ENCODE results near the gene TMEM132D.
A peak's percentile ranks its signal among the peaks of the same experiment; 100 is the strongest.

The TMEM132D gene

GRCh38 chr12:129873111-129873832 is 30.6 kb downstream of the TMEM132D start:
- no peak for DNase-seq

DNA sequence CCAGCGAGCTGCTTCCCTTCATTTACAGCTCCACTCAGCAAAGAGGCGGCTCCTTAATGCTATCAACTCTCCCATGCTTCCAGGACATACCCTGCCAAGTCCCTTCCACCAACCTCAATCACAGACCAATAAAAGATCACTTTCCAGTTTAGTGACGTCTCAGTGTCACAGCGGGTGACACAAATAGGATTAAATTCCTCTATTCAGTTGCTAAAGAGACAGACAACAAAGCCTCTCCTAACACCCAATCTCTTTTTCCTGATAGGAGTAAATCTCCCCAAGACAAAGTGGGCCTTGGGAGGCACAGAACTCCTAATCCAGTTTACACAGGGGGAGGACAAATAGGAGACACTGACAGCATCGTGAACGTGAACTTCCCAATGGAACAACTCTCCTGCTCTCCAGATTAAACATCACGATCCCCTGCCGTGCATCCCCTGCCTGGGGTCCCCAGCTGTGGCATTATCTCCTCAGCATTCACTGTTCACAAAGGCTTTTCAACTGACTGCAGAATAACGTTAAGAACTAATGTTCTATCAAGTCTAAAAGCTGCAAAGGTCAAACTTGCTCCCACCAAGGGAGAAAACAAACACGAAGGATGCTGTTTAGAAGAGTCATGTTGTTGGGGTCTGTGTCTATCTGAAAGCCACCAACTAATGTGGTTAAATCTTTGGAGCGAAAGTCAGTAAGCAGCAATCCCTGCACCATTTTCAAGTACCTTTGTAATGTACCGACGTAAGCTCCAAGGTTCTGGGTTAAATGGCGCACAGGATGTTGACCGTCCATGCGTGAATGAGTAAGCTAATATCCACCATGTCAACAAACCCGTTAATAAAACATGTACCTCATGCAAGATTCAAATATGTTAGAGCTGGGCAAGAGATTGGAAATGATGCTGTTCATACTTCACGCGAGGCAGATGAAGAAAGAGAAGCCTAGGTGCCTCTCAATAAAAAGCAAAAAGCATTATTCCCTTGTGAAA is 31.5 kb downstream of the TMEM132D start:
- no peak for DNase-seq

DNA sequence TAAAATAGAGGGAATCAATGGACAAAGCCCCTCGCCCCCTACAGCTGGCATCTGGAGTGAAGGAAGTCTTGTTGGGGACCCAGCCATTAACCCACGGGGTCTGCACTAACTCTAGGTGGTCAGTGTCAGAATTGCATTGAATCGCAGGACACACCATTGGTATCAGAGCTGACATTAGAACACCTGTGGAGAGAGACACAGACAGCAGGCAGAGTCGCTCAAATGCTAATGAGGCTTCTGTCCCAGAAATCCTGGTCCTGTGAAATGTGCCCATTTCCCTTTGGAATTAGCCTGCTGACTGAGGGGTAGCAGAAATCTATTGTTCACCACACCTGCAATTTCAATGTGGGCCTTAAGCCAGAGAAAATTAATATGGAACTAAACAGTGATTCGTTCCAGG is 33.0 kb downstream of the TMEM132D start:
- no peak for DNase-seq

GRCh38 chr12:129870136-129870535 is 33.7 kb downstream of the TMEM132D start:
- DNase-seq: no peak

DNA sequence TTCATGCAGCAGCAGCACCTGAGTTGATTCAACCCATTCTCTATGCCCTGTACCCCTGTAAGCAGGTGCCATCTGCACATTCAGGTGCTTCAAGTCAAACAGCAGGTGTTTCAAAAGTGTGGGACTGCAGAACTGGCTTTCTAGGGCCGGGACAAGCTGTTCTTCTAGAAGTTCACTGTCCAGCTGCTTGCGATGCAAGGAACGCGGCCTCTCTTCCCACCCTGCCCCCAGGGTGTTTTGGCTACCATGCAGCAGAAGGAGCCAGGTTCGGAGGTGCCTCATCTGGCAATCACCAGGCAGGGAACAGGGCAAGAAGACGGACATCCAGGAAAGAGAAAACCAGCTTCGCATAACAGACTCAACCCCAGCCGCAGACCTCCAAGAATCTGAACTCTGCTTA is 35.2 kb downstream of the TMEM132D start:
- no peak for DNase-seq

DNA sequence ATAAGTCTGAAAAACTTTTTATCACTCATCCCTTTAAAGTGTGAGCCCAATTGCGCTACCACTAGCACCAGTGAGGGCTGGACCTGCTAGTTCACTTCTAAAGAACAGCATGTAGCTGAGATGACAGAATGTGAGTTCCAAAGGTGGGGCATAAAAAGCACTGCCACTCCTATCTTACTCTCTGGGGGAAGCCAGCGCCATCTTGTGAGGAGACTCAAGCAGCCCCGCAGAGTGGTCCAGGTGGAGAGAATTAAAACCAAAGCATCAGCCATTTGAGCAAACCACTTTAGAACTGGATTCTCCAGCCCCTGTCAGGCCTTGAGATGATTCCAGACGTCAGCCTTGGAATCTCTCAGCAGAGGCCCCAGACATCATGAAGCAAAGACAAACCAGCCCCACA is 39.9 kb downstream of the TMEM132D start:
- DNase-seq: no peak

- DNase-seq: peak; percentile 95
Measured at GRCh38 chr12:129862561-129863175, 41.2 kb downstream of the TMEM132D start.

- DNase-seq: no peak
Measured at GRCh38 chr12:129861951-129862350, 41.9 kb downstream of the TMEM132D start.

DNA sequence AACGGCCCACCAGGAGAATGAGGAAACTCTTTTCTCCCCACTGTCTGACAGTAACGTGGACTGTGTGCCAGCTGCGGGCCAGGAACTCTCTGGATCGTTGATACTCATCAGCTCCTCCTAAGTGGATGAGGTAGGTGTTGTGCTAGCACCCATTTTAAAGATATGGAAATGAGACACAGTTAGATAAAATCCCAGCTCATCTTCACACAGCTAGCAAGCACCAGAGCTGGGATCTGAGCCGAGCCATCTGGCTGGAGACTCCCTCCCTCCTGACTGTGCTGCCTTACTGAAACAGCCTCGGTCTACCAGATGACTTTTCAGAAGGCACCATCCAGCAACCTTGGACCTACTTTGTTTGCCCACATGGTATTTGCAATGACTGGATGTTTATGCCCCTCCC is 49.2 kb downstream of the TMEM132D start:
- DNase-seq: no peak

GRCh38 chr12:129851296-129851695 is 52.5 kb downstream of the TMEM132D start:
- DNase-seq: no peak

- no peak for DNase-seq
Measured at GRCh38 chr12:129848876-129849275, 54.9 kb downstream of the TMEM132D start.

DNA sequence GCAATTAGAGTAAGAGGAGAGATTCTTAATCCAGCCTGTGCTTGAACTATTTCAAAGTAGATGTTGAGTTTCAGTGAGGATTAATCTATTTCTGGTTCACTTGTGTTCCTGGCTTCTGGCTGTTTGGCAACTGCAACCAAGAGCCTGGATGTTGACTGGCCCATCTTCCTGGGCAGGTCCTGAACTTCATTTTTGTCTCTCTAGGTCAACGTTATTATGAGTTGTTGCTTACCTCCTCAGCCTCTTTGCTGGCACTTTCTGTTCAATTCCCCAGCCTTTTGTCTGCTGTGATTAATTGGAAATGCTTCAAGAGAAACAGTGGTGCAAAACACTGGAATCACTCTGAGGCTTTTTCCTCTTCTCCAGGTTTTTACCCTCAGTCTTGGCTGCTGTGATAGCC is 56.8 kb downstream of the TMEM132D start:
- DNase-seq: no peak

DNA sequence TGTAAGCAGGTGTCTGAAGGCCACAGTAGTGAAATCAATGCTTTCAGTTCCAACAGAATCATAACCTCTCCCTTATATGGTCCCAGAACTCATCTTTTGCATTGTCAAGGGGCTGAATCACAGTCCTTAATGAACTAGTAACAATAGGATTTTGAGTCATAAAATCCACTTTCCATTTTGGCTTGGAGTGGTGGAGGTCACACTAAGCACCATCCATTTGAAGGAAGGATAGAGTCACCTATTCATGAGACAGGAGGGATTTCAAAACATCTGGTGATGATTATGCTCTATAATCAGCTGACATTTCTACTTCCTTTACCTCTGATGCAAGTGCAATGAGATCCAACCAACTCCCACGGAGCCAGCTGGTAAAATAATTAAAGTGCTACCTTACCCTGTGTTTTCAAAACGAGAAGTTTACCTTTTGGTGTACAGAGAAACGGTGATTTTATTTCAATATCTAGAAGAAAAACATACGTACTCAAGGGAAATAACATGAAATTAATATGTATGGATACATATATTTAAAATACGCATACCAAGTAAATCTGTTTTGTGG is 59.1 kb downstream of the TMEM132D start:
- DNase-seq: no peak

GRCh38 chr12:129841251-129841650 is 62.6 kb downstream of the TMEM132D start:
- DNase-seq: no peak

- DNase-seq: no peak
Measured at GRCh38 chr12:129840145-129840884, 63.5 kb downstream of the TMEM132D start.

GRCh38 chr12:129839679-129840078 is 64.1 kb downstream of the TMEM132D start:
- DNase-seq: no peak

GRCh38 chr12:129831294-129831693 is 72.5 kb downstream of the TMEM132D start:
- no peak for DNase-seq

DNA sequence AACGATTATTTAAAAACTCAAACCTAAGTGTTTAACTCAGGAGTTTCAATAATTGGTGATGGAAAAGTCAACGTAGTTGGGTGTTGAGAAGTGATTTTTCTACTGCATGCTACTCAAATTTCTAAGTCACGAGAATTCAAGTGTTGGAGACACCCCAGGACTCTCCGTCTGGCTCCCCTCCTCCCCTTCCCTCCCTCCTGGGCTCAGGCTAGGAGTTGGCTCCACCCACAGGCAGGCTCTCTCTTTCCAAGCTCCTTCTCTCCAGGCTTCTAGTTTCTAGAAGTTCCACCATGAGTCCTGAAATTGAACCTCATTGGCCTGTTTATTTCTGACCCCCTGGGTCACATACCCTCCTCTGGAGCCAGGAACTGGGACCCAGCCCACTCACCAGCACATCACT is 73.0 kb downstream of the TMEM132D start:
- DNase-seq: no peak

DNA sequence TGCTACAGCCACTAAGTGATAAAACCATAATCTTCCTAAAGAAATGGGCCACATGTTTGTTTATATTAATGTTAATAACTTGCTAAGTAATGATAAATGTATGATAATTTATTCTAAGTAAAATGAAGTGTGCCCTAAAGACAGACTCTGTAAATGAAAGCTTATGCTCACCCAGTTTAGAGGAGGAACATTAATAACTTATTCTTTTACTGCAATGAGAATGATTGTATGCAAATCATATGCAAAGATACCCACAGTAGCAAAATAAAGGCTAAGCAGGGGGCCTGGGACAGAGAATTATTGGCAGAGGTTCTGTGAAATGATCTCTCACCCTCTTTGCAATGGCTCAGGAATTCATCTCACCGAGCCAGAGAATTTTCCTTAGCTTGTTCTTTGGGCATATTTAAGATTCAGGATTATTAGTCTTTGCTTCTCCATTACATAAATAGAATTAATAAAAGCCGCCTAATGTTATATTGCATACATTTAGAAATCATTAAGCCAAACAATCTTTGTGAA is 75.9 kb downstream of the TMEM132D start:
- no peak for DNase-seq

DNA sequence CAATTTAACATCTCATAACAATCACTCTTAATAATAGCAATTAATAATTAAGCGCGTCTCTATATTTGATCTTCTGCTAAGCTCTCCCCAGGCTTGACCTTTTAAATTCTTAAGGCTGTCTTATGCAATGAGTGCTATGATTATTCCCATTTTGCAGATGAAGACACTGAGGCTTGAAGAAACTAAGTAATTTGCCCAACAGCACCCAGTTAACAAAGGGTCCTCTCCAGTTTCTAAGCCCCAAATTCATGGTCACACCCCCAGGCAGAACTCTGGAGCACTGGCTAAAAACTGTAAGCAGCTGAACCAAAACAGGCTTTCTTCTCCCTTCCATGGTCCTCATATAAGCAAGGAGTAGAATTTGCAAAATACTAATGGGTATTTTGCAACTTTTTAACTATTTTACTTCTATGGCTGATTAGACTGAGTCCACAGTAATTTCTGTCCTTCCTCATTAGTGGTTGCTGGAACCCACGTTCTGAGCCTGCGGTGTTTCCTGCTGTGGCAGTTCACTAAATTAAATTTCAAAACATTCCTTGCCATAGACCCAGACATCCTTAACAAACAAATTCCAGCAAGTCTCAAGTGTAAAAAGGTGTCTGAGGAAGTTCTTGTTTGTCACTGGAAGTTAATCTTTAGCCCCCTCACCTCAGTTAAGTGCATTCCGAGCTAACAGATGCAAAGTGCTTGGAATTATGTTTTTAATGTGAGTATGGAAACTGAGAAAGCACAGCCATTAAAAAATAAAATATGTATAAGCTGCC is 76.5 kb downstream of the TMEM132D start:
- DNase-seq: no peak

DNA sequence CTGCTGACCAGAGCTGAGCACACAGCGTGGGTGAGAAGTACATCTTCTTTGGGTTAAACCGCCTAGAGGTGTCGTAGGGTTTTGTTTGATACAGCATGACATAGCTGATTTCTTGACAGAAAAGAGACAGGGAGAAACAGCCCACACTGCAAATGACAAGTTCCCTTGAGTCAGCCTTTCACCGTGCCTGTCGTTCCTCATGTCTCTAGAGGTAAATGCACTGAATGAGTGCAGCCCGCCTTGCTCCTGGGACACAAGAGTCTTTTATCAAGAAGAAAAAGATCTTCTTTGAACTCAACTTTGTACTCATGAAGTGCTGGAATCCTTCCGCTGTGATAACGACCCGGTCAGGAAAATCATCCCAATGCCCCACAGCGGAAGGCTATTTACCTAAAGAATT is 77.6 kb downstream of the TMEM132D start:
- no peak for DNase-seq

- DNase-seq: no peak
Measured at GRCh38 chr12:129825316-129825715, 78.5 kb downstream of the TMEM132D start.
